SK-N-SH treated with all-trans-retinoic acid at 6 μM for 48 hours (cell line): ENCODE results near the gene NCF2.

Source experiments
- CSRNP3 ChIP-seq: fragments of 250-450 bp; sonication (Bioruptor Pico); IDR thresholded peaks from 2 replicates; pipeline ENCODE4 v1.5.1; 2021; ENCODE audit warnings: mild to moderate bottlenecking, moderate library complexity
- ESRRG ChIP-seq: fragments of 250-450 bp; sonication (Bioruptor Pico); IDR thresholded peaks from 2 replicates; pipeline ENCODE4 v1.6.1; 2021; ENCODE audit warnings: mild to moderate bottlenecking
- POU6F1 ChIP-seq: fragments of 250-450 bp; sonication (Bioruptor Pico); IDR thresholded peaks from 2 replicates; pipeline ENCODE4 v1.8.0; 2021; ENCODE audit warnings: low read depth, mild to moderate bottlenecking, moderate library complexity, borderline replicate concordance
- RARB ChIP-seq: fragments of 250-450 bp; sonication (Bioruptor Pico); IDR thresholded peaks from 2 replicates; pipeline ENCODE4 v1.8.0; 2021; ENCODE audit warnings: mild to moderate bottlenecking, moderate library complexity
- ZC3H10 ChIP-seq: fragments of 250-450 bp; sonication (Bioruptor Pico); IDR thresholded peaks from 2 replicates; pipeline ENCODE4 v1.5.1; 2021; ENCODE audit warnings: mild to moderate bottlenecking, moderate library complexity
- TF ChIP-seq, protein P1 (sequence below): fragments of 250-450 bp; sonication (Bioruptor Pico); IDR thresholded peaks from 2 replicates; pipeline ENCODE4 v1.5.0; 2020; ENCODE audit warnings: mild to moderate bottlenecking, moderate library complexity

DNA sequence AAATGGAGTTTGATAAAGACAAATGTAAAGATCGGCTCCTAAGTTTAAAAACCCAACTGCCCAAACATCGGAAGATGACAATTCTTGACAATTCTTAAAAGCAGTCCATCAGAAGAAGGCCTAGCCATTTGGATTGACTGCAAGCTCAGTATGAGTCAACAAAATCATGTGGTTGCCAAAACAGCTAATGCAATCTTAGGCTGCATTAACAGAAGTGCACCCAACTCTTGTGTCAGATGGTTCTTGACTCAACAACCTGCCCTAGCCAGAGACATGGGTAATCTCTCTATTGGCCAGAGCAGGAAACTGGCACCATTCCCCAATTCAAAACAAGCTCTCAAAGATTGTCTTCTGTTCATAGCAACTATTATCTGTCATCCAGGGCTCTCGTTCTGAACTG, 9.9 kb upstream of the NCF2 start:
- no peak for TF ChIP-seq ESRRG (CRISPR knock-in tag)
- TF ChIP-seq, protein P1, sequence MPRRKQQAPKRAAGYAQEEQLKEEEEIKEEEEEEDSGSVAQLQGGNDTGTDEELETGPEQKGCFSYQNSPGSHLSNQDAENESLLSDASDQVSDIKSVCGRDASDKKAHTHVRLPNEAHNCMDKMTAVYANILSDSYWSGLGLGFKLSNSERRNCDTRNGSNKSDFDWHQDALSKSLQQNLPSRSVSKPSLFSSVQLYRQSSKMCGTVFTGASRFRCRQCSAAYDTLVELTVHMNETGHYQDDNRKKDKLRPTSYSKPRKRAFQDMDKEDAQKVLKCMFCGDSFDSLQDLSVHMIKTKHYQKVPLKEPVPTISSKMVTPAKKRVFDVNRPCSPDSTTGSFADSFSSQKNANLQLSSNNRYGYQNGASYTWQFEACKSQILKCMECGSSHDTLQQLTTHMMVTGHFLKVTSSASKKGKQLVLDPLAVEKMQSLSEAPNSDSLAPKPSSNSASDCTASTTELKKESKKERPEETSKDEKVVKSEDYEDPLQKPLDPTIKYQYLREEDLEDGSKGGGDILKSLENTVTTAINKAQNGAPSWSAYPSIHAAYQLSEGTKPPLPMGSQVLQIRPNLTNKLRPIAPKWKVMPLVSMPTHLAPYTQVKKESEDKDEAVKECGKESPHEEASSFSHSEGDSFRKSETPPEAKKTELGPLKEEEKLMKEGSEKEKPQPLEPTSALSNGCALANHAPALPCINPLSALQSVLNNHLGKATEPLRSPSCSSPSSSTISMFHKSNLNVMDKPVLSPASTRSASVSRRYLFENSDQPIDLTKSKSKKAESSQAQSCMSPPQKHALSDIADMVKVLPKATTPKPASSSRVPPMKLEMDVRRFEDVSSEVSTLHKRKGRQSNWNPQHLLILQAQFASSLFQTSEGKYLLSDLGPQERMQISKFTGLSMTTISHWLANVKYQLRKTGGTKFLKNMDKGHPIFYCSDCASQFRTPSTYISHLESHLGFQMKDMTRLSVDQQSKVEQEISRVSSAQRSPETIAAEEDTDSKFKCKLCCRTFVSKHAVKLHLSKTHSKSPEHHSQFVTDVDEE (CRISPR knock-in tag) = no peak
- no peak for TF ChIP-seq POU6F1 (CRISPR knock-in tag)
- peak; percentile 55; the same call in 1 of the 2 replicates for TF ChIP-seq ZC3H10
- TF ChIP-seq CSRNP3 (CRISPR knock-in tag) = no peak
- TF ChIP-seq RARB (CRISPR knock-in tag) = no peak
